Endothelial cell (in vitro differentiated cells): ENCODE data around the gene RNF135. TPM values are rescaled to one million over a fixed set of nuclear protein-coding genes. Genes with fewer than 3 reads are reported as not detected.
"Not testable (repeated sequence)": the region's sequence is repeated elsewhere in the genome, so short reads cannot be mapped to it uniquely, and the experiment has no call there.

Experiments used
- DNase-seq: peaks from one replicate; pipeline ENCODE4 v3.0.0; 2021; ENCODE audit warnings: low spot score
- H3K27ac Mint-ChIP-seq: one replicate; pipeline ENCODE4 v1.8.0; 2021; ENCODE audit warnings: mixed read lengths, inconsistent platforms; ENCODE audit not compliant: unreplicated experiment
- H3K27me3 Mint-ChIP-seq: one replicate; pipeline ENCODE4 v1.8.0; 2021; ENCODE audit warnings: mild to moderate bottlenecking, moderate library complexity, mixed read lengths, inconsistent platforms; ENCODE audit not compliant: unreplicated experiment
- H3K36me3 Mint-ChIP-seq: one replicate; pipeline ENCODE4 v1.8.0; 2021; ENCODE audit warnings: mild to moderate bottlenecking, low read depth, mixed read lengths, inconsistent platforms; ENCODE audit not compliant: unreplicated experiment
- H3K4me1 Mint-ChIP-seq: one replicate; pipeline ENCODE4 v1.8.0; 2021; ENCODE audit warnings: mild to moderate bottlenecking, mixed read lengths, inconsistent platforms; ENCODE audit not compliant: unreplicated experiment
- H3K4me3 Mint-ChIP-seq: one replicate; pipeline ENCODE4 v1.8.0; 2021; ENCODE audit warnings: mild to moderate bottlenecking, mixed read lengths, inconsistent platforms; ENCODE audit not compliant: unreplicated experiment
- H3K9me3 Mint-ChIP-seq: one replicate; pipeline ENCODE4 v1.8.0; 2021; ENCODE audit warnings: mixed read lengths, inconsistent platforms; ENCODE audit not compliant: unreplicated experiment
- CTCF ChIP-seq: fragments of 200-600 bp; sonication (generic); IDR thresholded peaks from one replicate; pipeline ENCODE4 v1.5.0; 2021; ENCODE audit warnings: antibody characterized with exemption; ENCODE audit not compliant: unreplicated experiment
- total RNA-seq: library from RNA; stranded (reverse); fragmentation: NEBNext Ultra II Directional; extraction: Animal tissue kit (Norgen Biotek cat#: 25700); gene quantifications from one replicate; pipeline ENCODE4 v1.2.1, GENCODE V29; 2021; ENCODE audit not compliant: unreplicated experiment

Gene RNF135
- total RNA-seq, 1 donor from 2014 or later, result 14.6 TPM

GRCh38 chr17:30965686-30966085 is 5.2 kb upstream of the RNF135 start:
- H3K27ac Mint-ChIP-seq, result no peak overlapping the region
- no peak for DNase-seq
- H3K36me3 Mint-ChIP-seq, result no peaks in the 10 kb centered on the region
- H3K4me3 Mint-ChIP-seq, result no peak overlapping the region
- no peak for TF ChIP-seq CTCF
- peaks cover 7% of the 10 kb centered on the region for H3K4me1 Mint-ChIP-seq
- no peaks in the 10 kb centered on the region for H3K9me3 Mint-ChIP-seq
- H3K27me3 Mint-ChIP-seq, result peaks cover 6% of the 10 kb centered on the region

- H3K9me3 Mint-ChIP-seq, H3K36me3 Mint-ChIP-seq, DNase-seq, H3K4me3 Mint-ChIP-seq, H3K27me3 Mint-ChIP-seq, H3K27ac Mint-ChIP-seq: not testable (repeated sequence)
- peaks cover 15% of the 10 kb centered on the region for H3K4me1 Mint-ChIP-seq
Measured at GRCh38 chr17:30967911-30968310, 2.9 kb upstream of the RNF135 start.

- peak; percentile 12 for DNase-seq
- Mint-ChIP-seq H3K27ac (peak overlapping the region; percentile 57), H3K9me3 (no peaks in the 10 kb centered on the region), H3K4me3 (peak overlapping the region; percentile 97), H3K4me1 (peaks cover 15% of the 10 kb centered on the region), H3K27me3 (peaks cover 7% of the 10 kb centered on the region), H3K36me3 (peaks cover 8% of the 10 kb centered on the region)
- no peak for TF ChIP-seq CTCF
Measured at GRCh38 chr17:30969989-30970830, 629 bp upstream of the RNF135 start.

- H3K4me1 Mint-ChIP-seq, result peaks cover 12% of the 10 kb centered on the region
- H3K27me3 Mint-ChIP-seq, result peaks cover 3% of the 10 kb centered on the region
- no peak overlapping the region for H3K27ac Mint-ChIP-seq
- TF ChIP-seq CTCF, result no peak
- H3K9me3 Mint-ChIP-seq, result no peaks in the 10 kb centered on the region
- no peak for DNase-seq
- peak overlapping the region; percentile 18 for H3K4me3 Mint-ChIP-seq
- peaks cover 8% of the 10 kb centered on the region for H3K36me3 Mint-ChIP-seq
Measured at GRCh38 chr17:30975042-30975820, 4.4 kb downstream of the RNF135 start.

- not testable (repeated sequence) for H3K4me1 Mint-ChIP-seq, H3K36me3 Mint-ChIP-seq, H3K9me3 Mint-ChIP-seq, H3K4me3 Mint-ChIP-seq, DNase-seq, H3K27me3 Mint-ChIP-seq, H3K27ac Mint-ChIP-seq
Measured at GRCh38 chr17:30979919-30980318, 9.1 kb downstream of the RNF135 start.
